GM10847 (cell line): Measurements from ENCODE around the gene RASA3.

Experiments used
- POLR2A ChIP-seq: IDR thresholded peaks from 2 replicates; pipeline ENCODE4 v1.6.1; 2011; ENCODE audit not compliant: insufficient read length; ENCODE audit errors: extremely low read depth

The RASA3 gene

DNA sequence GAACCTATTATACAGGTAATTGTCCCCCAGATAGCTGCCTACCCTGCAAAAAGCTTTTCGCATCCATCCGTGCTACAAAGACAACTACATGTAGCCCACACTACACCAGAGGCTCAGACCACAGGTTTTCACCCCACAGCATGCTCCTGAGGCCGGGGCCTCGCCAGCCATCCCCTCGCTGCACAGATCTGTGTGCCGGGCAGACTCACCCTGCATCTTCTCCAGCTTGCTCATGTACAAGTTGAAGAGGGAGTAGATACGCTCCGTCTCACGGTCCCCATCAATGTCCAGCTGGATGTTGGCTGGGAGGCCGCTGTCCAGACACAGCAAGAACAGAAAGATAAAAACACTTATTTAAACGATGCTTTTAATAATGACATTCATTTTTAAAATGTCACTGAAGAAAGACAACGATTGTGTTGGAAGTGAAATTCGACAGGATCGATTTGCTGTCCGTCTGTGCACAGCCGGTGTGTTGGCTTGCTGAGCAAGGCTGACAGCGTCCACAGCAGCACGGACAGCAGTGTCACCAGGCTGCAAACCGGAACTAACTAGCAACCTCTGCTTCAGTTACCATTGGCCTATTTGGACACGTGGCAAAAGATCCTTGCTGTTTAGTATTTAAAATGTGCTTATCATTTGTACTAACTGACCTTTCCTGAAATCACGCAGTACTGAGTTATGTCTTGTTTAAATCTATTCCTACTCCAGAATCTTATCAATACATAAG is 140.0 kb downstream of the RASA3 start:
- TF ChIP-seq POLR2A = no peak

GRCh38 chr13:113991676-113992179 is 140.7 kb downstream of the RASA3 start:
- no peak for TF ChIP-seq POLR2A

GRCh38 chr13:113991191-113991669 is 141.2 kb downstream of the RASA3 start:
- TF ChIP-seq POLR2A = no peak

DNA sequence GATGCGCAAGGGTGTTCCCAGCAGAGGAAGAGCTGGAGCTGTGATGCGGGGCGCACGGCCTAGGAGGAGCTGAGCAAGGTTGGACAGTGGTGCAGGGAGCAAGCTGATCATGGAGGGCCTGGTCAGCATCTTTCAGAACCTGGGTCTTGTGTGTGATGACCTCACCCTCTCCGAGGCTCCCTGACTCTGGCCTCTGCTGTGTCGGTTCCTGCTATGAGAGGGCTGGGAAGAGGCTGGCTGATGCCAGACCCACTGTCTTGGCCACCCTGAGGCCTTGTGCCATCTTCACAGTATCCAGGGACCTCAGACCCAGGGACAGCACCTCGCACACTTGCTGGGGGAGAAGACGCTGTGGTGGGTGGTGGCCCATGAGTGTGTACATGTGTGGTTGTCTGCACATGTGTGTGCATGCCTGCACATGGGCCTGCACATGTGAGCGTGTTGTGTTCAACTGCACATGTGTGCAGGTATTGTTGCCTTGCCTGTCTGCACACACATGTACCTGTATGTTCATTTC is 142.0 kb downstream of the RASA3 start:
- TF ChIP-seq POLR2A = no peak

DNA sequence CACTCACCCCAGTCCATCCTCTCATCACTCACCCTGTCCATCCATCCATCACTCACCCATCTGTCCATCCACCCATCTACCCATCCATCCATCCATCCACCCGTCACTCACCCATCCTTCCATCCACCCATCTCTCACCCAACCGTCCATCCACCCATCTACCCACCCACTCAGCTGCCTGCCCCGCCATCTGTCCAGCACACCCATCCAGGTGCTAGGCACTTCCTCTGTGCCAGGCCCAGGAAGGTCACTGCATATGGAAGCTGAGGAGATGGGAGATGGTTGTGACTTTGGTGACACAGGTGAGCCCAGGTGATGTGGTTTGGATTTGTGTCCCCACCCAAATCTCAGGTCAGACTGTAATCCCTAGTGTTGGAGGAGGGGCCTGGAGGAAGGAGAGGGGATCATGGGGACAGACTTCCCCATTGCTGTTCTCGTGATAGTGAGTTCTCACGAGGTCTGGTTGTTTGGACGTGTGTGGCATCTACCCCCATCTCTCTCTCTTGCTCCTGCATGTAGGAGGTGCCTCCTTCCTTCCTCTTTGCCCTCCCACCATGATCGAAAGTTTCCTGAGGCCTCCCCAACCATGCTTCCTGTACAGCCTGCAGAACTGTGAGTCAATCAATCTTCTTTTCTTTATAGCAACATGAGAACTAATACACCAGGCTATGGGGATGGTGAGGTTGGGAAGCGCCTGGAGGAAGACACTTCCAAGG is 142.7 kb downstream of the RASA3 start:
- TF ChIP-seq POLR2A = no peak

- no peak for TF ChIP-seq POLR2A
Observed at GRCh38 chr13:113982296-113982661, 150.1 kb downstream of the RASA3 start.

DNA sequence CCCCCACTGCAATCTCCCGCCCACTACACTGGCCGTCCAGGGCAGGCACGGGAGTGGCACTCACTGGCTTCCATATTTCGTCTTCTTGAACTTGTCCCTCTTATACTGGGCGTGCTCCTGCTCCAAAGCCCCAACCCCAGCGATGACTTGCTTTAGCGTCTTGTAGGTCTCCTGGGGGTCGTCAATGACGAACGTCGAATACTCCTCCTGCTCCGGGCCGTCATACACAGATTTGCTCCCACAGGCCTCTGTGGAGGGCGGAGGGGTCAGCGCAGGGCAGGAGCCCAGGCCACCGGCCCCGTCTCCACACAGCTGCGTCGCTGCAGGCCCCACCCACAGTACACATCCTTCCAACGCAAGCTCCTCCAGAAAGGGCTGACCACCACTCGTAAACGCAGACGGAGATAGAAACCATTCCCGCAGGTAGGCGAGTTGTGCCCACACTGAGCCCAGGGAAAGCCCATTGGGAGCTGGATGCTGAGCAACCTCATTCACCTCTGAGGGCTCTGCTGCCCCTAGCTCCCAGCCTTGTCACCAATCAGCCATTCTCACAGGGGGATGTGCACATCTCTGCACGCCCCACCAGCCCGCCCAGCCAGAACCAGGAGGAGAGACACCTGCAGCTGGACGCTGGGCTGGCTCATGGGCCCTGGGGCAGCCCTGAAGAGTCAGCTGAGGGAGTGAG is 150.7 kb downstream of the RASA3 start:
- TF ChIP-seq POLR2A = no peak

DNA sequence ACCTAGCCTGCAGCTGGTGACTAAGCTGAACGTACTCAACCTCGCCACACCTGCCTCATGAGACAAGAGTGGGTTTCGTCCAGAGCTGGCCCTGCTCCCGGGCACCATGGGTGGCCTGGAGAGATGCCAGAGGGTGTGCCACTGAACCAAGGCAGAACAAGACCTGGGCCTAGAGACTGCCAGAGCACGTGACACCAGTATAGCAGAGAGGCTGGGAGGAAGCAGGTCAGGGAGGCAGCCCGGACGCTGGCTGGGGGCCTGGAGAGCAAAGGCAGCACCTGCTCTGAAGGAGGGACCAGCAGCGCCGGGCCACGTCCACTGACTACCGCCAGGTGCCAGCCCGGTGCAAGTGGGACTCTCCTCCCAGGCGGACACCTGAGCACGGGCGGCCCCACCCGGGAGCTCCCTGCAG is 151.2 kb downstream of the RASA3 start:
- no peak for TF ChIP-seq POLR2A

GRCh38 chr13:113980489-113981064 is 151.8 kb downstream of the RASA3 start:
- no peak for TF ChIP-seq POLR2A

DNA sequence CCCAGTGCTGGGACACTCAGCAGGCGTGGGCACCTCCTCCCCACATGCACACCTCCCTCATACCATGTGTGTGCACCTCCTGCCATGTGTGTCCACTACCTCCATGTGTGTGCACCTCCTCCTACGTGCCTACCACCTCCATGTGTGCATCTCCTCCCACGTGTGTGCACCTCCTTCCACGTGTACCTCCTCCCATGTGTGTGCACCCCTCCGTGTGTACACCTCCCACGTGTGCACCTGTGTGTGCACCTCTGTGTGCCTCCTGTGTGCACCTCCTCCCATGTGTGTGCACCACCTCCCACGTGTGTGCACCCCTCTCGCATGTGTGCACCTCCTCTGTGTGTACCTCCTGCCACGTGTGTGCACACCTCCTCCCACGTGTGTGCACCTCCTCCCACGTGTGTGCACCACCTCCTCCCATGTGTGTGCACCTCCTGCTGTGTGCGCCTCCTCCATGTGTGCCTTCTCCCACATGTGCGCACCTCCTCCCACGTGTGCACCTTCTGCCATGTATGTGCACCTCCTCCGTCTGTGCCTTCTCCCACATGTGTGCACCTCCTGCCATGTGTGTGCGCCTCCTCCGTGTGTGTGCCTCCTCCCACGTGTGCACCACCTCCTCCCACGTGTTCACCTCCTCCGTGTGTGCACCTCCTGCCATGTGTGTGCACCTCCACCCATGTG is 152.5 kb downstream of the RASA3 start:
- no peak for TF ChIP-seq POLR2A

DNA sequence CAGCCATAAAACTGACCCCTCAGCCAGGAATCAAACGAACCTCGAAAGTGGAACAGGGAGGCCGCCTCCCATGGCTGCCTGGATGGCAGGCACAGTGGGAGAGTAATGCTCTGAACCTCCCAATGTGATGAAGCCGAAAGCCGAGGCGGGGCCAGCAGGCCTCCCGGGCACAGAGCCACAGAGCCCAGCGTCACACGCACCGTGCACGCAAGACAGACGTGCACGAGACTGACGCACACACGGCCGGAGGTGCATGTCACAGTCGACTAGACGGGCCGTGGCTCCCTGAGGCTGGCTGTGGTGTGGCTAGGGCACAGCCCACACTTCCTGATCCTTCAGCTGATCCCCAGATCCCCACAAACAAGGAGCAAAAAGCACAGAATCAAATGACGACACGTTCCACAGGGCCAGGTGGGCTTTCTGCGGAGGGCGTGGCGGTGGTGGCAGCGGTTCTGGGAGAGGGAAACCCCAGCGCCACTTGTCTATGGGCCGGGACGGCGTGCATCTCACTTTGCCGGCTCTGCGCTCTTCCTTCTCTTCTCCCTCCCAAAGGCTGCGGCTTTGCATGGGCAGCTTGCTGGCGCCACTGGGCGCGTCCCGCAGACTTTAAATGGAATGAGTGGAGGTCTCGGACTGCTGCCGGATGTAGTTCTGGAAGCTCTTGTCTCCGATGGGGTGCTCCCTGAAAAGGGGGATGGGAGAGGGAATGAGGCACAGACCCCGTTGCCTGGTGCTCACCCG is 153.5 kb downstream of the RASA3 start:
- TF ChIP-seq POLR2A = no peak

GRCh38 chr13:113977976-113978375 is 154.4 kb downstream of the RASA3 start:
- no peak for TF ChIP-seq POLR2A

DNA sequence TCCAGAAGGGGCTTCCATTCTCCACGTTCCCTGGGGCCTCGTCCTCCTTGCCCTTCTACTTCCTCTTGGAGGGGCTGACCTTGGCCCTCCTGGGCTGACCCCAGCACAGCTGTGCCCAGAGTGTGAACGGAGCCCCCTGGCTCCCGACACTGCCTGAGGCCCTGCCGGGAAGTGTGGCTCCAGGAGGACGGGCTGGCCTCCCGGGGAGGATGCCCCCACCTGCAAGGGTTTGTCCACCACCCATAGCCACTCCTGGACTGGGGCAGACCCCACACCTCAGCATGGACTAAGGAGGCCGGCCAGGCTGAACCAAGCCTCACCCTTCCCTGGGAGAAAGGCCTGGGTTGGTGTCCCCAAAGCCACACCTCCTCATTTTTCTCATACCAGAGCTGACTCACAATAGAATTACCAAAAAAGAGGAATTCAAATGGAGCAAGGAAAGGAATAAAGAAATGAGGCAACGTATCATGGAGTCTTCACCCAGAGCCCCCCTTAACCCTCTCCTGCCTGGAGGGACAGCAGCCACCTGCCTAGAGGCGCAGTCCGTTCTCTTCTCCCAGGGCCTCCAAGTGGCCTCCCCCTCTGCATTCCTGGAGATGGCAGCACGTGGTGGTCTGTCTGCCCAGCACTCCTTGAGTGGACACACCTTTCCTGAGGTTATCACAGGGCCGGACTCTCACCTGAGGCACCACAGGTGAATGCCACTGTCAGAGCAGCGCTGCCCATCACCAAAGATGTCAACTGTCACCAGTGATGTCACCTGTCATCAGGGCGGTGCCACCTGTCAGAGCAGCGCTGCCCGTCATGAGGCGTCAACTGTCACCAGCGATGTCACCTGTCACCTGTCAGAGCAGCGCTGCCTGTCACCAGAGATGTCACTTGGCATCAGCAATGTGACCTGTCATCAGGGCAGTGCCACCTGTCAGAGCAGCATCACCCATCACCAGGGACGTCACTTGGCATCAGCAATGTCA is 155.4 kb downstream of the RASA3 start:
- no peak for TF ChIP-seq POLR2A
